GM18498 (cell line): ENCODE data around the gene EIF3B.
"Not testable (repeated sequence)": the region's sequence is repeated elsewhere in the genome, so short reads cannot be mapped to it uniquely, and the experiment has no call there.

Source experiments
- ATAC-seq: cut with Tn5 transposase; IDR thresholded peaks from one replicate; pipeline ENCODE4 v1.9.1; 2021; ENCODE audit warnings: mild to moderate bottlenecking, moderate library complexity; ENCODE audit not compliant: unreplicated experiment

Gene EIF3B

DNA sequence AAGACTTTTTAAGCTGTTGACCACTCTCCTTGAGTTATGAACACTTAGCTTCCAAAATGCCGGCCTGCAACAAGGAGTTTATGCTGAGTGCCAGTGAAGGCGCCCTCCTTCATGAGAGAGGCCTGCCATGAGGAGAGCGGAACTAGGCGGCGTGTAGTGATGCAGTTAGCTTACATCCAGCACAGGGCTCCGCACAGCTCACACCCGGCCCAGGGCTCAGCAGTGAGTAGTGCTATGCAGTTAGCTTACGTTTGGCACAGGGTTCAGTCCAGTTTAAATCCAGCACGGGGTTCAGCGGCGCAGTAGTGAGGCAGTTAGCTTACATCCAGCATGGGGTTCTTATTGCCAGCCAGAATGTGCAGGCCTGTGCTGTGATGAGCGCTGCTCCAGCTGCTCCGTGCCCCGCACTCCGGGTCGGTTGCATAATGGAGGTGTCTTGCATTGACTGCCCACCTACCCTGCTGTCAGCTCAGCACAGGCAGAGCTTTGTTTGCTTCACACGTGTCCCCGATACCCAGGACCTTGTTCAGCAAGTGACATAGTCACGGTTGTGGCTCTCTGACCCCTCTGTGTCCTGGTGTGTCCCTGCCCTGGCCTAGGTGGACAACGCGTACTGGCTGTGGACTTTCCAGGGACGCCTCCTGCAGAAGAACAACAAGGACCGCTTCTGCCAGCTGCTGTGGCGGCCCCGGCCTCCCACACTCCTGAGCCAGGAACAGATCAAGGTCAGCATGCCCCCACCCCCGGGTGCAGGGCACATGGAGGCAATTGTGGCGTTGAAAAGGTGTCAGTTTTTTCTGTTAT lies 21.9 kb downstream of the EIF3B start:
- no peak for ATAC-seq

DNA sequence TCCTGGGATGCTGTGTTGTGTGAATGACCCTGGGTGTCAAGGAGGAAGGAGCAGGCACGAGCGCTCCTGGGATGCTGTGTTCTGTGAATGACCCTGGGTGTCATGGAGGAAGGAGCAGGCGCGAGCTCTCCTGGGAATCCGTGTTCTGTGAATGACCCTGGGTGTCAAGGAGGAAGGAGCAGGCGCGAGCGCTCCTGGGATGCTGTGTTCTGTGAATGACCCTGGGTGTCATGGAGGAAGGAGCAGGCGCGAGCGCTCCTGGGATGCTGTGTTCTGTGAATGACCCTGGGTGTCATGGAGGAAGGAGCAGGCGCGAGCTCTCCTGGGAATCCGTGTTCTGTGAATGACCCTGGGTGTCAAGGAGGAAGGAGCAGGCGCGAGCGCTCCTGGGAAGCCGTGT lies 22.9 kb downstream of the EIF3B start:
- ATAC-seq = not testable (repeated sequence)

DNA sequence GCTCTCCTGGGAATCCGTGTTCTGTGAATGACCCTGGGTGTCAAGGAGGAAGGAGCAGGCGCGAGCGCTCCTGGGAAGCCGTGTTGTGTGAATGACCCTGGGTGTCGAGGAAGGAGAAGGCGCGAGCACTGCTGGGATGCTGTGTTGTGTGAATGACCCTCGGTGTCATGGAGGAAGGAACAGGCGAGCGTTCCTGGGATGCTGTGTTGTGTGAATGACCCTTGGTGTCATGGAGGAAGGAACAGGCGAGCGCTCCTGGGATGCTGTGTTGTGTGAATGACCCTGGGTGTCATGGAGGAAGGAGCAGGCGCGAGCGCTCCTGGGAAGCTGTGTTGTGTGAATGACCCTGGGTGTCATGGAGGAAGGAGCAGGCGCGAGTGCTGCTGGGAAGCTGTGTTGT lies 23.5 kb downstream of the EIF3B start:
- not testable (repeated sequence) for ATAC-seq

DNA sequence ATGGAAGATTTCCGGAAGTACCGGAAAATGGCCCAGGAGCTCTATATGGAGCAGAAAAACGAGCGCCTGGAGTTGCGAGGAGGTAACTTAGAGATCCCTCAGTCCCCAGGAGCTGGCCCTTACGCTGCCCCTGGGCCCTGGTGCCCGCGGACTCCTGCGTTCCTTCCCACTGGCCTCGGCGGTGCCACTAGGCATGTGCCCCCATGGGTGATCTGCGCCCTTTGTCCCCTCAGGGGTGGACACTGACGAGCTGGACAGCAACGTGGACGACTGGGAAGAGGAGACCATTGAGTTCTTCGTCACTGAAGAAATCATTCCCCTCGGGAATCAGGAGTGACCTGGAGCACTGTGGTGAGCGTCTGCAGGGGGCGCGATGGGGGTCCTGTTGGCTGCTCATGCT lies 24.5 kb downstream of the EIF3B start:
- no peak for ATAC-seq

DNA sequence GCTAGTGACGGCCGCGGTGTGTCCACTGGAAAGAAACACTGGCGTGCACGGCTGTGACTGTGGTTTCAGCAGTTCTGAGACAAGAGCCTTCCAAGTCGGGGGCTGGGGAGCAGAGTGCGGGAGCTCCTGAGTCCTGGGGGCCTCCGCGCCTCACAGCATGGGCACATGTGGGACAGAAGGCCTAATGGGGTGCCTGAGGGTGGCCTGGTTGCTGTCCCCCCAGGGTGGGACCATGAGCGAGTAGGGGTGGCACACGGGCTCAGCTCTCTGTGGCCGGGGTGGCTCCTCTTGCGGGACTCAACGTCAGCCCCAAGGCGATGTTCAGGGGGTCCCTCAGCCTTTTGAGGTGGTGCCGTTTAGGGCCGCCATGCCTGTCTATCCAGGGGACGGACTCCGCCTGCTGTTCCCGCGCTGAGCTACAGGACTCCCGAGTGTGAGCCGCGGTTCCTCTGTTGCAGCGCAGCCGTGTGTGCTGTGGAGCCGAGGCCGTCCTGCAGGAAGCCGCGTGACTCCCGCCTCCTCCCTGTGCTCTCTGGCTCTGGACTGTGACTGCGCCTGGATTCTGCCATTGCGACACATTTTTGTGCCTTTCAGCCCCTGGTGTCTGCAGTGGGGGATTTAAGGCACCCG lies 25.3 kb downstream of the EIF3B start:
- no peak for ATAC-seq

DNA sequence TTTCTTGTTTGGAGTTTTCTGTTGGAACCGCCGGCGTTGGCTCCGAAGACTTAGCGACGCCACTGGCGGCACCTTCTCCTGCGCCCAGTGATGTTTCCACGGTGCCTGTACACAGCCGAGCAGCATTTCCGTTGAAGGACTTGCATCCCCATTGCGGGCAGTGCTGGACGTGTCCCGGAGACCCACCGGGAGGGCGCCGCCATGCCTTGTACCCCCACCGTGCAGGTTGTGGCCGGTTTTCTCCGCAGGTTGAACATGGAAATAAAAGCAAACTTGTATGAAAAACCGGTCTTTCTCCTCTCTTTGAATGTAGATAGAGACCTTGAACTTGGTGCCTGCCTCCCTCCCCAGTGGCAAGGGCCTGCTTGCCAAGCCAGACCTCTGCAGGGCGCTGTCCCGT lies 25.8 kb downstream of the EIF3B start:
- ATAC-seq = no peak

DNA sequence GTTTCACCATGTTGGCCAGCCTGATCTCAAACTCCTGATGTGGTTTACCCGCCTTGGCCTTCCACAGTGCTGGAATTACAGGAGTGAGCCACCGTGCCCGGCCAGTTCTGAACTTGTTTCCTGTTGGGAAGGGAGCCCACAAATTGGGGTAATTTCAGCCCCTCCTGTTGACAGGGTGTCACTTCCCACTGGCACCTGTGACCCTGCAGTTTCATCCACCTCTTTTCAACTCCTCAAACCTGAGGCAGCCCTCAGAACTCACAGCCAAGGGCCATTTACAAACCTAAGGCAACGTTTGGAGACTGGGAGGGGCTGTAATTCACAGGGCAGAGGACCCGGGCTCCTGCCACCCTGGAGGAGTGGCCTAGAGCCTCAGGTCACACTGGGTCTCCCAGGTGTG lies 26.6 kb downstream of the EIF3B start:
- no peak for ATAC-seq

DNA sequence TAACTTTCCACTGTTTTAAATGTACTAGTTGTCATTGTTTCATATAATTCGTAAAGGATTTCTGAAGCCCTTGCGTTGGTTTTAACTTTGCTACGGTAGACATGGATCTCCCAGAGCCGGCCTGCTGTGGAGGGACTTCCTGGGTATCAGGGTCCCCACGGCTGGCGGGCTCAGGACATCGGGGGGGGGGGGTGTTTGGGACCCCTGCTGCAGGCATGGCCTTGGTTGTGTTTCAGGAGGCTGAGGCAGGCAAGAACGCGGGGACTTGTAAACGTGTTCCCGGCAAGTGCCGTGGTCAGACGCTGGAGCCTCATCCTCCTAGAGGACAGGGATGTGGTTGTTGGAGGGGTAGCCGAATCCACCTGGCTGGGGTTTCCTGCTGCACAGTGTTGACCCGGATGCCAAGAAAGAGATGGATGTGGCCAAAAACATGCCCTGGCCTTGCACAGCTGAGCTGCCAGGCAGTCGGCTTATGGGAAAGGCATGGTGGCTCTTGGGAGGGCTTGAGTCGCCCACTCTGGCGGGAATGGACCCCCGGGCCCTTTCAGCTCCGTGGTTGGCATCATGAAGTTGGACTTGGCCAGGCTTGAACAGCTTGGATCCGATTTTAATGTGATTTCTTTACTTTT lies 27.4 kb downstream of the EIF3B start:
- ATAC-seq = no peak

DNA sequence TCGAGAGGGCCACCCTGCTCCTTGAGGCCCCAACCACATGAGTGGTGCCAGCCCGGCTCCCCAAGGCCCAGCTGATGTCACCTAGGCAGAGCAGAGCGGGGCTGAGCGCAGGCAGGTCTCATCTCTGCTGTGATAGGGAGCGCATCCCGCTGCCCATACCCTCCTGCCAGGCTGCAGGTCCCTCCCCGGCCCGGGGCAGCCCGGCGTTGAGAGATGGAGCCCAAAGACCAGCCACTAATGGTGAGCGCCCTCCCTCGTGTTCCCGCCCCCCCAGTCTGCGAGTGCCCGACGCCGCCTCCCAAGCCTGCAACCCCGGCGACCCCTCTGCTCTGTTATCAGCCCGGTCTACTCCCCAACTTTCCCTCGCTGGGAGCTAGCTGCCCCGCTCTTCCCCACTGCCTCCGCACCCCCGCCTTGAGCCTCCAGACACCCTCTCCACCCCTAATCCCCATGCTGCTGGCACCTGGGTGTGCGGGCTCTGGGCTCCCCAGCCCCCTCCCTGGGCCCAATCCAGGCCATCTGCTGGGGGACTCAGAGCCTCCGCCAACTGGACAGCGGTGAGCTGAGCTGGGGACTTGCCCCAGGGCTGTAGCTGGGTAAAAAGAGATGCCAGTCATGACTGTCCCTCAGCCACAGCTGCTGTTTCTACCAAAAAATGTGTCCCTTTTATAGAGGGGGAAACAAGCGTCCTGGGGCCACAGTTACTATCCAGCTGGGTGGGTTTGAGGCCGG lies 29.1 kb downstream of the EIF3B start:
- no peak for ATAC-seq

DNA sequence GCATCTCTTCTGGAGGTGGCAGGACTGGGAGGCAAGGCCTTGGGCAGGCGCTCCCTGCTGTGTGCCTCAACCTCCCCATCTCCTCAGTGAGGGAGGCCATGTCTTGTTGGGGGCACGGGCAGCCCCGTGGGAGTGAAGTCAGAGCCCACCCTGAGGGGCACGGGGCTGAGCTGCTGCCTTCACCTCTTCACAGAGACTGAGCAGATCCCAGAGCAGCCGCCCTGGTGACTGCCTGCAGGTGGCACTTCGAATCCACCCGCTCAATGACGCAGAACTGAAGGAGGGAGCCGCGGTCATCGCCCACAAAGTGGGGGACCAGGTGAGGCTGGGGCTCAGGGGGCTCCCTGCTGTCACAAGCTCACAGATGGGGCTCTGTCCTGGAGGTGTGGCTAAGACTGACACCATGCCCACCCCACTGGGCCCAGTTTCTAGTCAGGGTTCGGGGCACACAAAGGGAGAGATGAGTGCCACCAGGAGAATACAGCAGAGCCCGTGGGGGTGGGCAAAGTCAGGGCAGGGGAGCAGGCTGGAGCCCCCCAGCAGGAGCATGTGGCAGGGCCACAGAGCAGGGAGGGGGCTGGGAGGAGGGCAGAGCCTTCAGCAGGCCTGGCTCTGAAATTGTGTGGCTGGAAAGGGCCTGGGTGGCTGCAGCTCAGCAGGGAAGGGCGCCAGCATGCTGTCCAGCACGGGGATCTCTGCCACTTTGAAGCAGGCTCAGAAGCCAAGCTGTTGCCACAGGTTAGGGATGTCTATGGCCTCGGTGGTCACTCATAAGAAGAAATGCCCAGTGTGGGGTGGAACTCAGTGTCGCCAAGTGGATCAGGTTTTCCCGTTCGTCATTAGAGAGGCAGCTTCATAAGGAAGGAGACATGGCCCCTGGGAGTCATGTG lies 30.0 kb downstream of the EIF3B start:
- ATAC-seq = no peak

DNA sequence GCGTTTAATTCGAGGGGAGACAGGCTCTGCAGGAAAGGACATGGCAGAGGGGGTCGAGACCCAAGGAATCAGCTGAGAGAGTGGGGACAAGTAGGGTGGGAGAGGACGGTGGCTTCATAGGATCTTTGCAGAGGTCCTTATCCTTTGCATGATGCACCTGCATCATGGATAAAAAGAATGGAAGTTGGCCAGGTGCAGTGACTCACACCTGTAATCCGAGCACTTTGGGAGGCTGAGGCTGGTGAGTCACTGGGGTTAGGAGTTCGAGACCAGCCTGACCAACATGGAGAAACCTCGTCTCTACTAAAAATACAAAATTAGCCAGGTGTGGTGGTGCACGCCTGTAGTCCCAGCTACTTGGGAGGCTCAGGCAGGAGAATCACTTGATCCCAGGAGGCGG lies 31.5 kb downstream of the EIF3B start:
- ATAC-seq = not testable (repeated sequence)

DNA sequence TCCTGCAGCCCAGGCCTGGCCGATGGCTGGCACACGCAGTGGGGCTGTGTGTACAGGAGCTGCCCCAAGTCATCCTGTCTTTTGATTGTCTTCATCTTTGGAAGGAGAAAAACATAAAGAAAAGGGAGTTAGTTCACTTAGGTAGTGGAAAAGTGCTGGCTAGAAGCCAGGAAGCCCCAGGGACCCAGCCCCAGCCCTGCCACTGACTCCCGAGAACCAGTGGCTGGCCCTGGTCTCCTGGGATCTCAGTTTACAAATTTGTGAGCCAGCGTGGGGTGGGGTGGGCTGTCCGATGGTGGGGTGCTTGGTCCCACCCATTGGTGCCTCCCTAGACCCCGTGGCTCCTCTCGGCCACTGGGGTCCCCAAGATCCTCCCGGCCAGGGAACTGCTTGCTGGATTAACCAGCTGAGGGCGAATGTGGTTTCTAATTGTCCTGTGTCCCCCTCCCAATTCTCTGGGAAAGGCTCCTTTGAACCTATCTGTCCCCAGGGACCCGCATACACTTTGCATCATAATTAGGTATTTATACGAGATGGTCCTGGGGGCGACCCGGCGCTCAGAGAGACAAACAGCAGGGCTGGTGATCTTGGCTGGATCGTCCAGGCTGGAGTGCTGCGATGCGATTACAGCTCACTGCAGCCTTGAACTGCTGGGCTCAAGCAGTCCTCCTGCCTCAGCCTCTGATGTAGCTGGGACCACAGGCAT lies 32.5 kb downstream of the EIF3B start:
- ATAC-seq = no peak

DNA sequence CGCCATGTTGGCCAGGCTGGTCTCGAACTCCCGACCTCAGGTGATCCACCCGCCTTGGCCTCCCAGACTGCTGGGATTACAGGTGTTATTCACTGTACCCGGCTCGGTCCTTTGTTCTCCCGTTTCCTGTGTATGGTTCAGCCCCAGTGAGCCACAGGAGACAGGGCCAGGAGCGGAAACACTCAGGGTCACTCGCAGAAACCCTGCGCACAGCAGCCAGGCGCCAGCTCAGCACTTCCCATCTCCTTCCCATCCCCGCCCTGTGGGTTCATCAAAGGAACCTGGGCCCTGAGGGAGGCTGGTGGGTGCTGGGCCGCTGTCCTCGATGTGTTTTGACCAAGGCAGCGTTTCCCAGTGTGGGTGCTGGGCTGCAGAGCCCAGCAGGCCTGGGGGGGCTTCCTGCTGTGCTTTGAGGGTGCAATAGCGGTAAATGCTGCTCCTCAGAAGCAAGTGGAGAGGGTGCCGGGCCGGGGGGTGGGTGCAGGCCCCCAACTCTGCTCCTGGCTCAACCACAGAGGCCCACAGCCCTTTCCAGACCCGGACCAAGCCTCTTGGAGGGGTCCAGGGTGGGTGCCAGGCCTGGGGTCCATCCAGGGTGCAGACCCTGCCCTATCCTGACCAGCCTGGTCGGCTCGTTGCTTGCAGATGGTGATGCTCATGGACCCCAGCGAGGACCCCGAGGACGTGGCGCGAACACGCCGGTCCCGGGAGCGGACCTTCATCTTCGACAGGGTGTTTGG lies 33.4 kb downstream of the EIF3B start:
- no peak for ATAC-seq

DNA sequence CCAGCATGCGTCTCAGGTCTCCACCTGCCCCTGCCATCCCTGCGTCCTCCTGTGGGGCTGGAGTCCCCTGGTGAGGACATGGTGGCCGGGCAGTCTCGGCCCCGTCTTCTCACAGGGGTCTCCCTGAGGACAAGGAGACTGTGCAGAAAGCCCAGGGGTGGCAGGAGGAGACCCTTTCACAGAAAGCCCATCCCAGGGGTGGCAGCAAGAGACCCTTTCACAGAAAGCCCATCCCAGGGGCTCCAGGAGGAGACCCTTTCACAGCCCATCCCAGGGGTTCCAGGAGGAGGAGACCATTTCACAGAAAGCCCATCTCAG lies 34.0 kb downstream of the EIF3B start:
- no peak for ATAC-seq

DNA sequence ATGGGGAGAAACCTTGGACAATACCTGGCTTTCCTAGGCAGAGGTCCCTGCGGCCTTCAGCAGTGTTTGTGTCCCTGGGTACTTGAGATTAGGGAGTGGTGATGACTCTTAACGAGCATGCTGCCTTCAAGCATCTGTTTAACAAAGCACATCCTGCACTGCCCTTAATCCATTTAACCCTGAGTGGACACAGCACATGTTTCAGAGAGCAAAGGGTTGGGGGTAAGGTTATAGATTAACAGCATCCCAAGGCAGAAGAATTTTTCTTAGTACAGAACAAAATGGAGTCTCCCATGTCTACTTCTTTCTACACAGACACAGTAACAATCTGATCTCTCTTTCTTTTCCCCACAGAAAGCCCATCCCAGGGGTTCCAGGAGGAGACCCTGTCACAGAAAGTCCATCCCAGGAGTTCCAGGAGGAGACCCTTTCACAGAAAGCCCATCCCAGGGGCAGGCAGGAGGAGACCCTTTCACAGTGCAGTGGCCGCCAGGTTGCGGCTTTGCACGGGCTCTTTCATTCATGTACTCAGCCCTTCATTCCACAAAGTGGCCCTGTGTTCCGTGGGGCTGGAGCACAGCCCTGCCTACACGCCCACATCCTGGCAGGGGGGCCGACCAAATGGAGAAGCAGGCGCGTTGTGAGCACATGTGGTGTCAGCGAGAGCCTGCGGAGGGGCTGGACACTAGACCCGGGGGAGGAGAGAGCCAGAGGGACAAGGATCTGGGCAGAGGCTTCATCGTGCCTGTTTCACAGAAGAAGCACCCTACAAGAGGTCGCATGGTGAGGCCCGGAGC lies 35.6 kb downstream of the EIF3B start:
- ATAC-seq = not testable (repeated sequence)

DNA sequence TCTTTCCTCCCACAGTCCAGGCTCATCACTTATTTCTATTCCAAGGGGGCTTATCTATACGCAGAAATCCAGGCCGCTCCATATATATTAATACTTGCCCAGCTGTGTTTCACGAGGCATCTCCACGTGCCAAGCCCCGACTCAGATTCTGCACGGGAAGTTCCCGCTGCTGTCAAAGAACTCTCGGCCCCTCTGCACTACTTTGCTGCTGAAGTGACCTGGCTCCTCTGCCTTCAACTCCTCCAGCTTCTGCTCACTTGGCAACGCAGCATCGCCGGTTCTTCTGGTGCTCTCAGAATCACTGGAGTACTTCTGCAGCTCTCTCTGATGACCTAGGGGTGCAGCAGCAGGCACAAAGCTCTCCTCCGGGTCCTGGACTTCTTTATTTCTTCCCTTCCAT lies 39.1 kb downstream of the EIF3B start:
- no peak for ATAC-seq

DNA sequence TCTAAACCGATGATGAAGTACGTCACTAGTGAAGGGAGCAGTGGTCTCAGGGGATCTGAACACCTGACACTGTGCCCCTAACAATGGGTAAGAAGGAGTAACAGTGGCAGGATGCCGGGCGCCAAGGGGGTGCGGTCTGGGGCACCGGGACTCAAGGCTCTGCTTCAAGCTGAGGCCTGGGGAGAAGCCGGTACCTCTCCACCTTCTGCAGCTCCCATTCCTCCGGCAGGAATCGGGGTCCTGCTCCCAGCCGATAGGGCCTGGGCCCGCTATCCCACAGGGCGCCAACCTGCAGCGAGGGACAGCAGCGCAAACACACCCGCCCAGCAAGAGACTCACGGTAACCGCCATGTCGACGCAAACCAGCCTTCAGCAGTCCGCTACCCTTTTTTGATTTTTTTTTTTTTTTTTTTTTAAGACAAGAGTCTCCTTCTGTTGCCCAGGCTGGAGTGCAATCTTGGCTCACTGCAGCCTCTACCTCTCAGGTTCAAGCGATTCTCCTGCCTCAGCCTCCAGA lies 40.0 kb downstream of the EIF3B start:
- no peak for ATAC-seq

DNA sequence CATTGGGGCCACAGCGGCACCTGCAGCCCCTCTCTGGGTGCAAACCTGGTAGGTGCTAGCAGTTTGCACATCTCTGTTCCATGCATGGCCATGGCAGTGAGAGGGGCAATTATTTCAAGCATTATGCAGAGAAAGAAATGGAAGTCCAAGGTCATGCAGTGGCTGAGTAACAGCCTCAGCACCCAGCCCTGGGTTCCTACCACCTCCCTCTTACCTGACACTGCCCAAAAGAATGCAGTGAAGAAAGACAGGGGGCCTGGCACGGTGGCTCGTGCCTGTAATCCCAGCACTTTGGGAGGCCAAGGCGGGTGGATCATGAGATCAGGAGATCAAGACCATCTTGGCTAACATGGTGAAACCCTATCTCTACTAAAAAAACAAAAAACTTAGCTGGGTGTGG lies 43.9 kb downstream of the EIF3B start:
- no peak for ATAC-seq
